ENCODE results near the gene LRRC37B.
"Not testable (repeated sequence)": the region's sequence is repeated elsewhere in the genome, so short reads cannot be mapped to it uniquely, and the experiment has no call there.

GRCh38 chr17:31964131-31964530 lies 43.1 kb upstream of the LRRC37B start:
- not testable (repeated sequence) for TF ChIP-seq CTCF (conservative IDR thresholded peaks at IDR 0.05 in 1 of 2, IDR thresholded peaks at IDR 0.05 in 1 of 2; ENCODE audit: low read depth in 1 of 2, low read length in 2 of 2); EZH2 (IDR thresholded peaks at IDR 0.05; ENCODE audit: low read length, missing control alignments)
